HepG2 (cell line): ENCODE data around the gene PAXX. TPM values are rescaled to one million over a fixed set of nuclear protein-coding genes. Genes with fewer than 3 reads are reported as not detected.
A peak's percentile ranks its signal among the peaks of the same experiment; 100 is the strongest.

Experiments used
- BCL6 ChIP-seq: IDR thresholded peaks from 2 replicates; pipeline ENCODE4 v1.6.1; 2016; ENCODE audit warnings: missing genetic modification reagents, missing compliant biosample characterization
- ELF4 ChIP-seq: sonication (generic); formaldehyde crosslinking; IDR thresholded peaks from 2 replicates; pipeline ENCODE4 v1.5.0; 2020; ENCODE audit warnings: missing genetic modification reagents, mild to moderate bottlenecking, moderate library complexity, borderline replicate concordance
- GABPA ChIP-seq, 2 experiments: IDR thresholded peaks; 2 replicates each; pipeline ENCODE4 v1.6.1; 2011 to 2016; ENCODE audit warnings: low read depth in 2 of 2, low read length in 1 of 2, missing biosample characterization in 1 of 2, missing genetic modification characterization in 1 of 2
- HIVEP1 ChIP-seq: sonication (generic); formaldehyde crosslinking; IDR thresholded peaks from 2 replicates; pipeline ENCODE4 v1.4.0; 2020; ENCODE audit warnings: mild to moderate bottlenecking, missing genetic modification reagents
- ISL2 ChIP-seq: sonication (generic); formaldehyde crosslinking; IDR thresholded peaks from 2 replicates; pipeline ENCODE4 v1.5.0; 2020; ENCODE audit warnings: missing genetic modification reagents
- NFE2L2 ChIP-seq: fragments of 150-350 bp; IDR thresholded peaks from 2 replicates; pipeline ENCODE4 v1.6.1; 2014; ENCODE audit warnings: low read length
- RARA ChIP-seq: IDR thresholded peaks from 2 replicates; pipeline ENCODE4 v1.6.1; 2016; ENCODE audit warnings: missing genetic modification reagents, missing compliant biosample characterization
- REL ChIP-seq: sonication (generic); formaldehyde crosslinking; conservative IDR thresholded peaks from 2 replicates; pipeline ENCODE4 v1.8.0; 2022; ENCODE audit warnings: mild to moderate bottlenecking, missing genetic modification reagents, moderate library complexity
- RFX1 ChIP-seq: fragments of 450-650 bp; IDR thresholded peaks from 2 replicates; pipeline ENCODE4 v1.6.1; 2017
- SAFB2 ChIP-seq: sonication (generic); formaldehyde crosslinking; IDR thresholded peaks from 2 replicates; pipeline ENCODE4 v1.5.1; 2020; ENCODE audit warnings: missing genetic modification reagents, low read depth, mild to moderate bottlenecking, borderline replicate concordance
- SALL1 ChIP-seq: sonication (generic); formaldehyde crosslinking; IDR thresholded peaks from 2 replicates; pipeline ENCODE4 v1.8.0; 2022; ENCODE audit warnings: mild to moderate bottlenecking, missing genetic modification reagents
- SIX4 ChIP-seq: sonication (generic); formaldehyde crosslinking; IDR thresholded peaks from 2 replicates; pipeline ENCODE4 v1.4.0; 2020; ENCODE audit warnings: missing genetic modification reagents
- SMAD1 ChIP-seq: sonication (generic); formaldehyde crosslinking; IDR thresholded peaks from 2 replicates; pipeline ENCODE4 v1.4.0; 2020; ENCODE audit warnings: missing genetic modification reagents, low read depth, mild to moderate bottlenecking, borderline replicate concordance
- SMARCC2 ChIP-seq: fragments of 450-650 bp; IDR thresholded peaks from 2 replicates; pipeline ENCODE4 v1.6.1; 2017; ENCODE audit warnings: antibody characterized with exemption, mild to moderate bottlenecking
- SMYD3 ChIP-seq: sonication (generic); formaldehyde crosslinking; IDR thresholded peaks from 2 replicates; pipeline ENCODE4 v1.8.1; 2023; ENCODE audit warnings: mild to moderate bottlenecking, missing genetic modification reagents
- SSRP1 ChIP-seq: IDR thresholded peaks from 2 replicates; pipeline ENCODE4 v1.6.1; 2016; ENCODE audit warnings: control low read depth
- THAP11 ChIP-seq: IDR thresholded peaks from 2 replicates; pipeline ENCODE4 v1.6.1; 2016; ENCODE audit warnings: missing biosample characterization, missing genetic modification reagents
- ZBTB4 ChIP-seq: sonication (generic); formaldehyde crosslinking; IDR thresholded peaks from 2 replicates; pipeline ENCODE4 v1.4.0; 2020; ENCODE audit warnings: missing genetic modification reagents, mild to moderate bottlenecking, borderline replicate concordance
- ZFYVE20 ChIP-seq: sonication (generic); formaldehyde crosslinking; IDR thresholded peaks from 2 replicates; pipeline ENCODE4 v1.8.0; 2023; ENCODE audit warnings: low read depth, mild to moderate bottlenecking, moderate library complexity, missing genetic modification reagents, borderline replicate concordance
- ZNF124 ChIP-seq: sonication (generic); formaldehyde crosslinking; IDR thresholded peaks from 2 replicates; pipeline ENCODE4 v1.4.0; 2020; ENCODE audit warnings: missing genetic modification reagents
- ZNF496 ChIP-seq: sonication (generic); formaldehyde crosslinking; IDR thresholded peaks from 2 replicates; pipeline ENCODE4 v1.8.1; 2023; ENCODE audit warnings: mild to moderate bottlenecking, moderate library complexity, missing genetic modification reagents; ENCODE audit not compliant: insufficient replicate concordance
- ZNF704 ChIP-seq: sonication (generic); formaldehyde crosslinking; IDR thresholded peaks from 2 replicates; pipeline ENCODE4 v1.8.1; 2023; ENCODE audit warnings: mild to moderate bottlenecking, inconsistent platforms, moderate library complexity, missing genetic modification reagents, borderline replicate concordance
- polyA plus RNA-seq, 8 experiments: library from polyadenylated mRNA; depleted of rRNA in 3 of 8; stranded (reverse) in 7 of 8; unstranded in 1 of 8; fragments of >200 nt; fragmentation: Illumina TruSeq in 4 of 8; extraction: Trizol in 4 of 8; gene quantifications; 2 replicates each; pipeline versions ENCODE4 v1.2.1 to v1.2.3, GENCODE V29; 2011 to 2016; ENCODE audit warnings: low read depth in 4 of 8, missing spikeins in 1 of 8, mixed read lengths in 1 of 8; ENCODE audit not compliant: insufficient read depth in 1 of 8
- total RNA-seq, 5 experiments: library from RNA; depleted of rRNA; stranded (reverse); fragments of >200 nt; fragmentation: Illumina TruSeq; extraction: Trizol; gene quantifications; 2 replicates each; pipeline ENCODE4 v1.2.3, GENCODE V29; 2016; ENCODE audit warnings: low read depth in 1 of 5
- TF ChIP-seq, protein P1 (sequence below): IDR thresholded peaks from 2 replicates; pipeline ENCODE4 v1.6.1; 2016
- TF ChIP-seq, protein P2 (sequence below): sonication (generic); formaldehyde crosslinking; IDR thresholded peaks from 2 replicates; pipeline ENCODE4 v1.5.0; 2020; ENCODE audit warnings: mild to moderate bottlenecking, missing genetic modification reagents

PAXX gene
- total and polyA plus RNA-seq, 2 of the 13 experiments (the other 11 are each of a cell fraction or from before 2014, with no cell fraction given), result 14.0 to 31.9 TPM

DNA sequence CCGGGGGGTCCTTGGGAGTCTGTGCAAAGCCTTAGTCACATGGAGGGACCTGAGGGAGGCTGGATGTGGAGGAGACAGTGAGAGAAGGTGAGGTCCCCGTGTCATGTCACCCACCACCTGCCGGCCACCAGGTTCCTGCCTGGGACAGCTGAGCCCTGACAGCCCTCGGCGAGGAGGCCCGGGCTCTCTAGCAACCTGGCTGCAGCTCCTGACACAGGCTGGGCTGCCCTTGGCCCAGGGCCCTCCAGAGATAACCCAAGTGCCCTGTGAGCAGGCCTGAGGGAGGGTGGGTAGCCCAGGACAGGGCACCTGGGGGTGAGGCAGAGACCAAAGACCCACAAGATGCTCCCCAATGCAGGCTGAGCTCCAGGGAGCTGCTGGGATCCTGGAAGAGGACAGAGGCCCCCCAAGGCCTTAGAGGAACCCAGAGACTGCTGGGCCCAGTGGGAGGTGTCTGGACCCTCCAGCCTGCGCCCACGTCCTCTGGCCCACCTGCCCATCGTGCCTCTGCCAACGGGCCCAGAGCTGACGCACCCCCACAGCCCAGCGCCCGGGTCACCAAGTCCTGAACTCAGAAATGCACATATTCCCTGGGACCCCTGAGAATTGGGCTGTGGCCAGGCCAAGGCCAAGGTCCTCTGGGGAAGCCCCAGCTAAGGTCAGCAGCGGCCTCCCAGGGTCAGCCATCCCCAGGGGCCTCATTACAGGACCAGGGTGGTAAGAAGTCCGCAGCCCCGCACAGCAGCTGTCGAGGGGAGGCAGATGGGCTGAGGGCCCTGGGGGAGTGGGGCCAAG is 23.7 kb upstream of the PAXX start (continued):
- TF ChIP-seq THAP11 (CRISPR knock-in tag) (no peak), ISL2 (no peak), GABPA (IDR thresholded peaks at IDR 0.05; ENCODE audit: low read depth, low read length) (no peak), GABPA (CRISPR knock-in tag; IDR thresholded peaks at IDR 0.05; ENCODE audit: low read depth) (no peak), SALL1 (CRISPR knock-in tag) (no peak), ZBTB4 (CRISPR knock-in tag) (no peak), RARA (CRISPR knock-in tag) (peak; percentile 40; the same call in 1 of the 2 replicates), SMYD3 (no peak), SMARCC2 (no peak), RFX1 (no peak), NFE2L2 (no peak), ZNF496 (no peak), REL (CRISPR knock-in tag) (no peak), HIVEP1 (CRISPR knock-in tag) (peak; percentile 49; the same call in 1 of the 2 replicates), SAFB2 (no peak), ZNF124 (CRISPR knock-in tag) (no peak), ZNF704 (CRISPR knock-in tag) (no peak), BCL6 (CRISPR knock-in tag) (no peak), SMAD1 (CRISPR knock-in tag) (no peak), ELF4 (CRISPR knock-in tag) (no peak), ZFYVE20 (no peak), SSRP1 (CRISPR knock-in tag) (no peak), SIX4 (CRISPR knock-in tag) (no peak)
- TF ChIP-seq, protein P1, sequence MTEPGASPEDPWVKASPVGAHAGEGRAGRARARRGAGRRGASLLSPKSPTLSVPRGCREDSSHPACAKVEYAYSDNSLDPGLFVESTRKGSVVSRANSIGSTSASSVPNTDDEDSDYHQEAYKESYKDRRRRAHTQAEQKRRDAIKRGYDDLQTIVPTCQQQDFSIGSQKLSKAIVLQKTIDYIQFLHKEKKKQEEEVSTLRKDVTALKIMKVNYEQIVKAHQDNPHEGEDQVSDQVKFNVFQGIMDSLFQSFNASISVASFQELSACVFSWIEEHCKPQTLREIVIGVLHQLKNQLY, result no peak
- TF ChIP-seq, protein P2, sequence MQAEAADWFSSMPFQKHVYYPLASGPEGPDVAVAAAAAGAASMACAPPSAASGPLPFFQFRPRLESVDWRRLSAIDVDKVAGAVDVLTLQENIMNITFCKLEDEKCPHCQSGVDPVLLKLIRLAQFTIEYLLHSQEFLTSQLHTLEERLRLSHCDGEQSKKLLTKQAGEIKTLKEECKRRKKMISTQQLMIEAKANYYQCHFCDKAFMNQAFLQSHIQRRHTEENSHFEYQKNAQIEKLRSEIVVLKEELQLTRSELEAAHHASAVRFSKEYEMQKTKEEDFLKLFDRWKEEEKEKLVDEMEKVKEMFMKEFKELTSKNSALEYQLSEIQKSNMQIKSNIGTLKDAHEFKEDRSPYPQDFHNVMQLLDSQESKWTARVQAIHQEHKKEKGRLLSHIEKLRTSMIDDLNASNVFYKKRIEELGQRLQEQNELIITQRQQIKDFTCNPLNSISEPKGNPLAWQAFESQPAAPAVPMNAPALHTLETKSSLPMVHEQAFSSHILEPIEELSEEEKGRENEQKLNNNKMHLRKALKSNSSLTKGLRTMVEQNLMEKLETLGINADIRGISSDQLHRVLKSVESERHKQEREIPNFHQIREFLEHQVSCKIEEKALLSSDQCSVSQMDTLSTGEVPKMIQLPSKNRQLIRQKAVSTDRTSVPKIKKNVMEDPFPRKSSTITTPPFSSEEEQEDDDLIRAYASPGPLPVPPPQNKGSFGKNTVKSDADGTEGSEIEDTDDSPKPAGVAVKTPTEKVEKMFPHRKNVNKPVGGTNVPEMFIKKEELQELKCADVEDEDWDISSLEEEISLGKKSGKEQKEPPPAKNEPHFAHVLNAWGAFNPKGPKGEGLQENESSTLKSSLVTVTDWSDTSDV (CRISPR knock-in tag), result no peak
